Measurements from ENCODE around the gene SRRM4.

SRRM4 gene

DNA sequence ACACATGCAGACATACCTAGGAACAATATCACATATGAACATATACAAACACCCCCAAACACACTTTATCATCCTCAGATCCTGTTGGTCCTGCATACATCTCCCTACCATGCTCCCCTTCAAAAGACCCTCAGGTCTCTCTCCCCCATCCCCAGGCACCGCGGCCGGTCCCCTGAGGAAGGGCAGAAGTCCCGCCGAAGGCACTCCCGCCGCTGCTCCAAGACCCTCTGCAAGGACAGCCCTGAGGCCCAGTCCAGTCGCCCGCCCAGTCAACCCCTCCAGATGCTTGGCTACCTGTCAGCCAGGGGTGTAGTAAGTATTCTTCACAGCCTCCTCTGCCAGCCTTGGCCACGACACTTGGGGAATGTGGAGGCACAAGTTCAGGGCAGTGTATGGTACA is 149.2 kb downstream of the SRRM4 start:
- no peak overlapping the region for H3K4me3 ChIP-seq (ENCODE audit: low read length)
- DNase-seq (ENCODE audit: low read depth): no peak
- TF ChIP-seq, protein P1, sequence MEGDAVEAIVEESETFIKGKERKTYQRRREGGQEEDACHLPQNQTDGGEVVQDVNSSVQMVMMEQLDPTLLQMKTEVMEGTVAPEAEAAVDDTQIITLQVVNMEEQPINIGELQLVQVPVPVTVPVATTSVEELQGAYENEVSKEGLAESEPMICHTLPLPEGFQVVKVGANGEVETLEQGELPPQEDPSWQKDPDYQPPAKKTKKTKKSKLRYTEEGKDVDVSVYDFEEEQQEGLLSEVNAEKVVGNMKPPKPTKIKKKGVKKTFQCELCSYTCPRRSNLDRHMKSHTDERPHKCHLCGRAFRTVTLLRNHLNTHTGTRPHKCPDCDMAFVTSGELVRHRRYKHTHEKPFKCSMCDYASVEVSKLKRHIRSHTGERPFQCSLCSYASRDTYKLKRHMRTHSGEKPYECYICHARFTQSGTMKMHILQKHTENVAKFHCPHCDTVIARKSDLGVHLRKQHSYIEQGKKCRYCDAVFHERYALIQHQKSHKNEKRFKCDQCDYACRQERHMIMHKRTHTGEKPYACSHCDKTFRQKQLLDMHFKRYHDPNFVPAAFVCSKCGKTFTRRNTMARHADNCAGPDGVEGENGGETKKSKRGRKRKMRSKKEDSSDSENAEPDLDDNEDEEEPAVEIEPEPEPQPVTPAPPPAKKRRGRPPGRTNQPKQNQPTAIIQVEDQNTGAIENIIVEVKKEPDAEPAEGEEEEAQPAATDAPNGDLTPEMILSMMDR (conservative IDR thresholded peaks at IDR 0.05; ENCODE audit: low read length): no peak

DNA sequence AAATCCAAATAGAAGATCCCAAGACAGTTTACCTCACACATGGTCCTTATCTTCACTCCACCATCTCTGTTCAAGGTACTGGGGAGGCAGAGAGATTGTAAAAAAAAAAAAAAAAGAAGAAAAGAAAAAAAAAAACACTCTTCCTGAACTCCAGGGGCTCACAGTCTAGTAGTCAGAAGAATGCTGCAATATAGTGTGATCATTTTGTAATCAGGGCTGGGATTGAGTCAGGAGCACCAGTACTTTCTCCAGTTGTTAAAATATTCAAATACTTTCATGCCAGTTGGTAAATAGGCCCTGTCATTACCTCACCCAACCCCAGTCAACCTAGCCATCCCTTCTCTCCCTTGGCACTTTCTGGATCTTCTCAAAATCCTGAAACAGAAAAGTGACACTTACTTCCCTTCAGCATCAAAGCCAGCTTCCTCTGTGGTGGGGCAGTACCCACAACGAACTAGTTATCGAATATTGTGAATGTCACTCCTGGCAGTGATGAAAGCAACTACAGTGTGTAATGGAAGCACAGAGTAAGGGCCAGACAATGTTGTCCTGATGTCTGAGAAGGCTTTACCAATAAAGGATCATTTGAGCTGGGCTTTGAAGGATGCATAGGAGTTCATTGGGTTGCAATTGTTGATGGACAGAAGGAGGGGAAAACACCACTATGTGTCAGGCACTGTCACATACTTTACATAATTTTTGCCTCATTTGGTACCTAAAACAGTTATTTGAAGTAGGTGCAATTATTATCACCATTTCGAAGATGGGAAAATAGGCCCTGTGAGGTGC is 153.1 kb downstream of the SRRM4 start:
- TF ChIP-seq, protein P1 (conservative IDR thresholded peaks at IDR 0.05; ENCODE audit: low read length): no peak
- no peak for DNase-seq (ENCODE audit: low read depth)
- no peak overlapping the region for H3K4me3 ChIP-seq (ENCODE audit: low read length)

DNA sequence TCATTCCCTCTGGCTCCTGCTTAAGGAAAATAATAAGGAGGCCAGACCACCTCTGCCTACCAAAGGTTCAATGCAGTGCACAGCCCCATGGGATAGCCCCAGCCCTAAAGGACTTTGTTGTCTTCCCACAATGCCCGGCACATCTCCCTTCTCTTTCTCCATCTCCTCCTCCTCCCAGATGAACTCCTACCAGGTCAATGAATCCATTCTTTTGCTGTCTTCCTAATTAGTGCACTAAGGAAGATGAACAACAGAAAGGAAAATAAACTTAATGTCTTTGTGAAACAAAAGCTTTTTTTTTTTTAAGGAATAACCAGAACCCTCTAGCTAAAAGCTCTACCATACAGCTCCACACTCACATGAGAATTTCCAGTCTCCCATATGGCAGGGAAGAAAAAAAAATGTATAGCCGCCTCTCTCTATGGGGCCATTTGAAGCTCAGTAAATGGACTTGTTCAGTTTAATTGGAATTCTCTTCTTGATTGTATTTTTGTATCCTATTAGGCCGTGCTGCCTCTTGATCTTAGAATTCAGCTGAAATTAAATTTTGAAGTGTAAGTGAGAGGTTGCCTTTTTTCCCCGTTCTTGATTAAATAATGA is 155.6 kb downstream of the SRRM4 start:
- DNase-seq (ENCODE audit: low read depth): no peak
- TF ChIP-seq, protein P1 (conservative IDR thresholded peaks at IDR 0.05; ENCODE audit: low read length): no peak
- H3K4me3 ChIP-seq (ENCODE audit: low read length): no peak overlapping the region

DNA sequence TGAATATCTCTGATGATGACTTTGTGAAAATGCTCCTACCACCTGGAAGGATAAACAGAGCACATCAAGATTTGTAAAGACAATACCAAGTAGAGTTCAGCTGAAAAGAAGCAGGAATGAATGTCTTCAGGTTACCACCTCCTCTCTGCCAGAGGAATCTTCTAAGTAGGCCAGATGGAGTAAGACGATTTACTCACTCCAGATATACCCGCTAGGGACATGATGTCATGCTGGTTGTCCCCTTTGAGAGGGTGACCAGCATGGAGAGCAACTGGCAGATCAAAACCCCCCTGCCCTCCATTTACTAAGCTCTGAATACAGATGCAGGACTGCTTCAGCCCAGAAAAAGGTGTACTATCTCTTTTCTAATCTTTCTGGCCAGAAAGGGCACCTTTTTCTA is 158.1 kb downstream of the SRRM4 start:
- TF ChIP-seq, protein P1 (conservative IDR thresholded peaks at IDR 0.05; ENCODE audit: low read length): no peak
- no peak overlapping the region for H3K4me3 ChIP-seq (ENCODE audit: low read length)
- no peak for DNase-seq (ENCODE audit: low read depth)

DNA sequence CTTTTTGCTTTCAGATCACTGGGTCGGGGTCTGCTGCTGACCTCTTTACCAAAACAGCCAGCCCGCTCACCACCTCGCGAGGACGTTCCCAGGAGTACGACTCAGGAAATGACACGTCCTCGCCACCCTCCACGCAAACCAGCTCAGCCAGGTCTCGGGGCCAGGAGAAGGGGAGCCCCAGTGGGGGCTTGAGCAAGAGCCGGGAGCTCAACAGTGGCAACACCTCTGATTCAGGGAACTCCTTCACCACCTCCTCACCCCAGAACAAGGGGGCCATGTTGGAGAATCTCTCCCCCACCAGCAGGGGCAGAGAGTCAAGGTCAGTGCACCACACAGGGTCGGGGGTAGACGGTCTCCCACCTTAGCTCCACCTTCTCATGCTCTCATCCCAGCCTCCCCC is 164.0 kb downstream of the SRRM4 start:
- no peak overlapping the region for H3K4me3 ChIP-seq (ENCODE audit: low read length)
- TF ChIP-seq, protein P1 (conservative IDR thresholded peaks at IDR 0.05; ENCODE audit: low read length): no peak
- no peak for DNase-seq (ENCODE audit: low read depth)

DNA sequence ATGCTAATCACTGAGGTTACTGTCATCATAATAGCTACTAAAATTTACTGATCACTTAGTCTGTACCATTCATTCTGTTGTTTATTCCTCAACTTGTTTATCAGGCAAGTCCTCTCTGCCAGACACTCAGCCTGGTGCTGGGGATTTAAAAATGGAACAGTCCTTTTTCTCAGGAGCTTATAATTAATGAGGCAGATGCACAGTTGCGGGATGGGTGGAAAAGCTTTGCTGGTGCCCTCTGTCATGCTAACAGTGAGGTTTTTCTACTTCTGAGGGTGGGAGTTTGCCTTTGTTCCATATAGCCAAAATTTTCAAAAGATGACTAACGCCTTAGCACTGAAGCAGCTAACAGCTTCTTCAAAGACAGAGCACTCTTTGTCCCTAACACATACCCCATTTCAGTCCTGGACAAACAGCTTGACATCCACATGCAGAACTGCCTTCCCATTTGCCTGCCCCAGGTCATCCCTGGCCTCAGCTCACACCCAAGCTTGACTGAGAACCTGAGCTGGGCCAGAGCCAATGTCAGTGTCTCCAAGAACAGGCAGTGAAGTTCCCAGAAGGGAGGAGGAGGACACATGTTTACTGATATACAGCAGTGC is 166.6 kb downstream of the SRRM4 start:
- DNase-seq (ENCODE audit: low read depth): no peak
- no peak overlapping the region for H3K4me3 ChIP-seq (ENCODE audit: low read length)
- TF ChIP-seq, protein P1 (conservative IDR thresholded peaks at IDR 0.05; ENCODE audit: low read length): no peak

DNA sequence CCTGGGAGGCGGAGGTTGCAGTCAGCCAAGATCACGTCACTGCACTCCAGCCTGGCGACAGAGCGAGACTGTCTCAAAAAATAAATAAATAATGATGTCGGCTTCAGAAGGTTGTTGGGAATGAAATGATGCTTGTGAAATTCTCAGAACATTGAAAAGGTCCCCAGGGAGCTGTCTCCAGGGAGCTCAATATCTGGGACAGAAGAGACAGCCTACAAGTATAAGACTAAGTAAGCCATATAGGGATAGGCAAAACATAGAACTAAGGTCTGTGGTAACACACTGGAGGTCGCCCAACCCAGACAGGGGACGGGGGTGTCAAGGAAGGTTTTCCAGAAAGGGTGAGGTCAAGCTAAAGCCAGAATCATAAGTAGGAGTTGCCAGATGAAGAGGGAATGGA is 167.9 kb downstream of the SRRM4 start:
- no peak for DNase-seq (ENCODE audit: low read depth)
- H3K4me3 ChIP-seq (ENCODE audit: low read length): no peak overlapping the region
- TF ChIP-seq, protein P1 (conservative IDR thresholded peaks at IDR 0.05; ENCODE audit: low read length): no peak

All from AG10803 (cell line).